Measurements from ENCODE around the gene TTC36.
"Not testable (repeated sequence)": the region's sequence is repeated elsewhere in the genome, so short reads cannot be mapped to it uniquely, and the experiment has no call there.

Gene TTC36

DNA sequence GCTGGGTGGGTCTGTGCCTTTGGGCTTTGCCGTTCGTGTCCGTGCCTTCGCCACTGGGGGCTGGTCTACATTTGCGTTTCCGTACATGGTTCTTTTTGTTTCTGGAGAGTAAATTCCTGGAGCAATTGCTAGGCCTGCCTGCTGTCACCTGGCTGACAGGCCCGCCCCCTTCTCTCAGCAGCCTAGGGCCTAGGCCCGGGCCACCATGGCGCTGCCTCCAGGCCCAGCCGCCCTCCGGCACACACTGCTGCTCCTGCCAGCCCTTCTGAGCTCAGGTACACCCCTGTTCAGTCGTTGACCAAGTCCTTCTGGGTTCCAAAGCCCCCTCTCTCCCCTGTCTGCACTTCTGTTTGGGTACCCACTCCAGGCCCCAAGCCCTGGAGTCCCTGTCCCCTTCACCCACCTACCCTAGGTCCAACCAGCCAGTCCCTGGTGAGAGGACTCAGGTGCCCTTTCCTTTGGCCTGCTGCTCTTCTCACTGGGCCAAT lies 4.4 kb downstream of the TTC36 start:
- no peak for DNase-seq (ENCODE audit: low read depth in 2 of 3, low spot score in 2 of 3)

DNA sequence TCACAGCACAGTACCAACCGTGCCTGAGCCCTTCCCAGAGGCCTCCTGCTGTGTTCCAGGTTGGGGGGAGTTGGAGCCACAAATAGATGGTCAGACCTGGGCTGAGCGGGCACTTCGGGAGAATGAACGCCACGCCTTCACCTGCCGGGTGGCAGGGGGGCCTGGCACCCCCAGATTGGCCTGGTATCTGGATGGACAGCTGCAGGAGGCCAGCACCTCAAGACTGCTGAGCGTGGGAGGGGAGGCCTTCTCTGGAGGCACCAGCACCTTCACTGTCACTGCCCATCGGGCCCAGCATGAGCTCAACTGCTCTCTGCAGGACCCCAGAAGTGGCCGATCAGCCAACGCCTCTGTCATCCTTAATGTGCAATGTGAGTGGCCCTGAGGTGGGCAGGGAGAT lies 4.8 kb downstream of the TTC36 start:
- no peak for DNase-seq (ENCODE audit: low read depth in 2 of 3, low spot score in 2 of 3)

DNA sequence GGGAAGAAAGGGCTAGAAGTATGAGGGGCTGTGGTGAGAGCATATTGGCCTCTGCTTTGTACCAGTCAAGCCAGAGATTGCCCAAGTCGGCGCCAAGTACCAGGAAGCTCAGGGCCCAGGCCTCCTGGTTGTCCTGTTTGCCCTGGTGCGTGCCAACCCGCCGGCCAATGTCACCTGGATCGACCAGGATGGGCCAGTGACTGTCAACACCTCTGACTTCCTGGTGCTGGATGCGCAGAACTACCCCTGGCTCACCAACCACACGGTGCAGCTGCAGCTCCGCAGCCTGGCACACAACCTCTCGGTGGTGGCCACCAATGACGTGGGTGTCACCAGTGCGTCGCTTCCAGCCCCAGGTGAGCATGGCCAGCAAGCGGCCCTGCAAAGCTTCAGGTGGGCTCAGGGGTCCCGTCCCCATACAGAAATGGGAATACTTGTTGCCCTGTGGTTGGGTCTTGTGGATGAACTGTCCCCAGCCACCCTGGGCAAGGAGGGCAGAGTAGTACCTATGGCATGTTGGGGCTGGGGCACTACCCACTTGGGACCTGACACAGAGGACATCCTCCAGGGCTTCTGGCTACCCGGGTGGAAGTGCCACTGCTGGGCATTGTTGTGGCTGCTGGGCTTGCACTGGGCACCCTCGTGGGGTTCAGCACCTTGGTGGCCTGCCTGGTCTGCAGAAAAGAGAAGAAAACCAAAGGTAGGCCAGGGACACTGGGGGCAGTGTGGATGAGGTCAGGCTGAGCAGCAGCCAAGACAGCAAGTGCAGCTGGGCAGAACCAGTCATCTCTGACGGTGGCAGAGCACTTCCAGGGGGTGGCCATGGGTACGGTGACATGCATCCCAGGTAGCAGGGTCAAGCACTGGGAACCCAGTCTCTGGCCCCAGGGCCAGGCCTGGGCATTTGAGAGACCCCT lies 5.8 kb downstream of the TTC36 start:
- no peak for DNase-seq (ENCODE audit: low read depth in 2 of 3, low spot score in 2 of 3)

DNA sequence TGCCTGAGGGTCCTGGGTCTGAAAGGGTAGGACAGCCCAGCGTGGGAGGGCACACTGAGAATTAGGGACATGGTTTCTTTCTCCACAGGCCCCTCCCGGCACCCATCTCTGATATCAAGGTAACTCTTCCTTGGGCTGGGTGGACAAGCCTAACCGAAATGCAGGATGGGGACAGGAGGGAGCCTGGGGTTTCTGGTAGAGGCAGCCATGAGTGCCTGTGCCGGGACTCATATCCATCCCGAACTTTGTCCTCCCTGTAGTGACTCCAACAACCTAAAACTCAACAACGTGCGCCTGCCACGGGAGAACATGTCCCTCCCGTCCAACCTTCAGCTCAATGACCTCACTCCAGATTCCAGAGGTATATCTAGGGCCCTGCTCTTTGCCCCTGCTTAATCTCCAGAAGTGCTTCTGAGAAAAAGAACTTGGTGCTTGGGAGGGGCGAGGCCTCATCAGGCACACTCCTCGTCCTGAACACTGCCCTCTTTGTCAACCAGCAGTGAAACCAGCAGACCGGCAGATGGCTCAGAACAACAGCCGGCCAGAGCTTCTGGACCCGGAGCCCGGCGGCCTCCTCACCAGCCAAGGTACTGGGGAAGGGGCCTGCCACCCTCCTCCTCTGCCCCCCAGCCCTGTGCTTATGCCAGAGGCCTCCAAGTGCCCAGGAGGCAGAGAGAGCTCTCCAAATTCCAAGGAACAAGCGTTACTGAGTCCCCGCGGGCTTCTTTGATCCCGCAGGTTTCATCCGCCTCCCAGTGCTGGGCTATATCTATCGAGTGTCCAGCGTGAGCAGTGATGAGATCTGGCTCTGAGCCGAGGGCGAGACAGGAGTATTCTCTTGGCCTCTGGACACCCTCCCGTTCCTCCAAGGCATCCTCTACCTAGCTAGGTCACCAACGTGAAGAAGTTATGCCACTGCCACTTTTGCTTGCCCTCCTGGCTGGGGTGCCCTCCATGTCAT lies 6.8 kb downstream of the TTC36 start:
- DNase-seq (ENCODE audit: low read depth in 2 of 3, low spot score in 2 of 3) = no peak

DNA sequence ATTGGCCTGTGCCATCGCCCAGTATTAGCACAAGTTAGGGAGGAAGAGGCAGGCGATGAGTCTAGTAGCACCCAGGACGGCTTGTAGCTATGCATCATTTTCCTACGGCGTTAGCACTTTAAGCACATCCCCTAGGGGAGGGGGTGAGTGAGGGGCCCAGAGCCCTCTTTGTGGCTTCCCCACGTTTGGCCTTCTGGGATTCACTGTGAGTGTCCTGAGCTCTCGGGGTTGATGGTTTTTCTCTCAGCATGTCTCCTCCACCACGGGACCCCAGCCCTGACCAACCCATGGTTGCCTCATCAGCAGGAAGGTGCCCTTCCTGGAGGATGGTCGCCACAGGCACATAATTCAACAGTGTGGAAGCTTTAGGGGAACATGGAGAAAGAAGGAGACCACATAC lies 8.0 kb downstream of the TTC36 start:
- DNase-seq (ENCODE audit: low read depth in 2 of 3, low spot score in 2 of 3) = no peak

DNA sequence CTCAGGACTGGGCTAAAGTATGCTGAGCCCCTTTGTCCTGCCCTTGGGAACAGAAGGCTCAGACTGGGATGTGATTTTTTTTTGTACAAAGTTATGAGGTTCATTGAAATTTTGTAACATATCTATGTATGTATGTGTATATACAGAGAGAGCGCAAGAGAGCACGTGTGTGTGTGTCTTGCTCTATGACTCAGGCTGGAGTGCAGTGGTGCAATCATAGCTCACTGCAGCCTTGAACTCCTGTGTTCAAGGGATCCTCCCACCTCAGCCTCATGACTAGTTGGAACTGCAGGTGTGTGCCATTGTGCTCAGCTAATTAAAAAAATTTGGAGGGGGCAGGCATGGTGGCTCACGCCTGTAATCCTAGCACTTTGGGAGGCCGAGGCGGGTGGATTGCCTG lies 9.5 kb downstream of the TTC36 start:
- DNase-seq (ENCODE audit: low read depth in 2 of 3, low spot score in 2 of 3) = no peak

DNA sequence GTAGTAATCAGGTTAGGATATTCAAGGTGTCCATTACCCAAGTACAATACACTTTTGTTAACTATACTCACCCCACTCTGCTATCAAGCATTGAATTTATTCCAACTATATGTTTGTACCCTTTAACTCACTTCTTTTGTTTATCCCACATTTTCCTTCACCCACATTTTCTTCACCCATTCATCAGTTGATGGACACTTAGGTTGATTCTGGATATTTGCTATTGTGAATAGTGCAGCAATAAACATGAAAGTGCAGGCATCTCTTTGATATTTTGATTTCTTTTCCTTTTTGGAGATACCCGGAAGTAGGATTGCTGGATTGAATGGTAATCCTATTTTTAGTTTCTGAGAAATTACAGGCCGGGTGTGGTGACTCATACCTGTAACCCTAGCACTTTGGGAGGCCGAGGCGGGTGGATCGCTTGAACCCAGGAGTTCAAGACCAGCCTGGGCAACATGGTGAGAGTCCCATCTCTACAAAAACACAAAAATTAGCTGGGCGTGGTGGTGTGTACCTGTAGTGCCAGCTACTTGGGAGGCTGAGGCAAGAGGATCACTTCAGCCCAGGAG lies 10.2 kb downstream of the TTC36 start:
- no peak for DNase-seq (ENCODE audit: low read depth in 2 of 3, low spot score in 2 of 3)

DNA sequence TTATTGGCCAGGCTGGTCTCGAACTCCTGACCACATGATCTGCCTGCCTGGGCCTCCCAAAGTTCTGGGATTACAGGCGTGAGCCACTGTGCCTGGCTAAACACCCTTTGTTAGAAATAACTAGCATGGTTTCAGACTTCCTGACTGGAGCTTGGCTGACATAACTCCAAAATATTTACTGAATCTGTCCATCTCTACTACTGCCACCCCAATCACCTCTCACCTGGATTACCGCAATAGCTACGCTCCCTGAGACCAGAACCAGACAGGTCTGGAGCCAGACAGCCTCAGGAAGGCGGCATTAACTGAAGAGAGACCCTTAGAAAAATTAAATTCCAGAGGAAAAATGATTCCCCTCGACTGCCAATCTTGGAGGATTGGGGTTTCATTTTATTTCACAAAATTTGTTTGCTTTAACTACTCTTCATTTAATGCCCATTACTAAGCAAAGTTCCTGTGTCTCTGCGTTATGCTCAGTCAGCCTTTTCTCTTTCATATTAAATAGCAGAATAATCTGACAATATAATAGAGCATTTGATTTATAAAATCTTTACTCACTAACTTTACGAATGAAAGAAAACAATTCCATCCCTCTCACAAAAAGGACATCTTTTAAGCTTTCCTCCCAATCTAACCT lies 16.9 kb downstream of the TTC36 start:
- no peak for DNase-seq (ENCODE audit: low read depth in 2 of 3, low spot score in 2 of 3)

DNA sequence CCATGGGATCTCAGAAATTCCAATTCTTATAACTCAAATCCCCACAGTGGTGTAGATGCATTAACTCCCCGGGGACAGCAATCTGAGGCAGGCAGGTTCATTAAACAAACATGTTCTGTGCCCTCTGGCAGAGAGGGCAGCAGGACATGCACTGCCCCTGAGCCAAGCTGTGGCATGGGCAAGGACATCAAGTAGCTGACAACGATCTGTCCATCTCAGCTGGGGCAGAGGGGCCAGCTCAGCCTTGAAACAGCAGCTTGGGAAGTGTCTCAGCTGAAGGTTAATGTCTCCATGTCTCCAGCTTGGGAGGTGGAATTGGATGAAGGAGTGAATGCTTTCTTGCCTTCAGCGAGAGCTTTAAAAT lies 17.4 kb downstream of the TTC36 start:
- DNase-seq (ENCODE audit: low read depth in 2 of 3, low spot score in 2 of 3) = no peak

DNA sequence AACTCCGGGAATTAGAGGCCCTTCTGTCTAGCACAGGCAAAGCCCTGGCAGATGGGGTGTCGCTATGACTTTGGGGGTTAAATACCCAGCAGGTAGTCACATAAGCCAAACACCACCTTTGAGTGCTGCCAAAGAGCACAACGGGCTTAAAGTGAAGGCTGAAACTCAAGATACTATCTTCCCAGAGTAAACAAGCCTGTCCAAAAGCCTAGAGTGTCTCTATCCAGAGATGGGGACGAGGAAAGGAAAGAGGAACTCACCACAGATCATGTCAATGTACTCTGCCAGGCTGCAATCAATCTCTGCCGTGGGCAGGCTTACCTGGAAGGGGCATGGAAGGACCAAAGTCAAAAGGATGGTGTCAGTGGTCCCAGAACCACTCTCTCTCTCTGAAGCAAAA lies 18.3 kb downstream of the TTC36 start:
- no peak for DNase-seq (ENCODE audit: low read depth in 2 of 3, low spot score in 2 of 3)

DNA sequence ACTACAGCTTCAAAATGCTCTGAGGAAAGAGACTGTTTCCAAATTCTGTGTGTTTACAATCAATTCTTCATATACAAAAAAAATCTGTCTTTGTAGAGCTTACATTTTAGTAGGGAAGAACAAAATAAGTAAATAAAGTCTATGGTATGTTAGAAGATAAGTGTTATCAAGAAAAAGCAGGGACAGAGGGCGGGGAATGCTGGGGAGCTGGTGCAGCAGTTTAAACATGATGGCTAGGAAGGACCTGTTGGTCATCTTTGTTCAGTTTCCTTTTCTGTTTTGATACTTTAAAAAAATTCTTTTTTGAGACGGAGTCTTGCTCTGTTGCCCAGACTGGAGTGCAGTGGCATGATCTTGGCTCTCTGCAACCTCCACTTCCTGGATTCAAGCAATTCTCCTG lies 19.9 kb downstream of the TTC36 start:
- DNase-seq (ENCODE audit: low read depth in 2 of 3, low spot score in 2 of 3) = no peak

DNA sequence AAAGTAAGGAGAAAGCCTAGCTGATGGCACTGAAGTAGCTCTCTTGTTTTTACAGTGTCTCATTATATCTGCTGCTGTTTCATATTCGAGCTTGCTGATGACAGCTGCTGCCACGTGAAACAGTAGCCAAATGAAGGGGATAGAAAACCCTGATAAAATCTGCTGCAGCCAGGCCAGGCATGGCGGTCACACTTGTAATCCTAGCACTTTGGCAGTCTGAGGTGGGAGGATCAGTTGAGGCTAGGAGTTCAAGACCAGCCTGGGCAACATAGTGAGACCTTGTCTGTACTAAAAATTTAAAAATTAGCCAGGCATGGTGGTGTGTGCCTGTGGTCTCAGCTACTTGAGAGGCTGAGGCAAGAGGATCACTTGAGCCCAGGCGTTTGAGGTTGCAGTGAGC lies 25.1 kb downstream of the TTC36 start:
- DNase-seq (ENCODE audit: low read depth in 2 of 3, low spot score in 2 of 3) = no peak

DNA sequence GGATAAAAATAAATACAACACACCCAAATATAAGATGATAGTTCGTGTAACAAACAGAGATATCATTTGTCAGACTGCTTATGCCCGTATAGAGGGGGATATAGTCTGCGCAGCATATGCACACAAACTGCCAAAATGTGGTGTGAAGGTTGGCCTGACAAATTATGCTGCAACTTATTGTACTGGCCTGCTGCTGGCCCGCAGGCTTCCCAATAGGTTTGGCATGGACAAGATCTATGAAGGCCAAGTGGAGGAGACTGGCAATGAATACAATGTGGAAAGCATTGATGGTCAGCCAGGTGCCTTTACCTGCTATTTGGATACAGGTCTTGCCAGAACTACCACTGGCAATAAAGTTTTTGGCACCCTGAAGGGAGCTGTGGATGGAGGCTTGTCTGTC lies 33.5 kb downstream of the TTC36 start:
- no peak for DNase-seq (ENCODE audit: low read depth in 2 of 3, low spot score in 2 of 3)

DNA sequence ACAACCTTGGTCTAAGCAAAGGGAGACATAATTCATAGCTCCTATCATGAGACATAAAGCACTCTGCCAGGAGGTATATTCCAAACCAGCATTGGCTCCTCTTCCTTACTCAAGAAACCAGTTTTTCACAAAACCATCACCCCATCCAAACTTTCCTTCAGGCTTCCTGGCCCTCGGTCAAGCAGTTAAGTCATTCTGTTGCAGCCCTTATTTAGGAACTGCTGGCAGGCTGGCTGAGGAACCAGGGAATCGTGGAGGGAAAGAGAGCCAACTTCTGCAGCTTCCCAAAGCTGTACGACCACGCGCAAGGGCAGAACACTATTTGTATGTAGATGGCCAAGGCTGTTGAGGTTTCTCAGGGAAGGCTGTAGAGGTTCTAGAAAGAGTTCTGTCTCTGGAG lies 37.8 kb downstream of the TTC36 start:
- DNase-seq (ENCODE audit: low read depth in 2 of 3, low spot score in 2 of 3) = no peak

DNA sequence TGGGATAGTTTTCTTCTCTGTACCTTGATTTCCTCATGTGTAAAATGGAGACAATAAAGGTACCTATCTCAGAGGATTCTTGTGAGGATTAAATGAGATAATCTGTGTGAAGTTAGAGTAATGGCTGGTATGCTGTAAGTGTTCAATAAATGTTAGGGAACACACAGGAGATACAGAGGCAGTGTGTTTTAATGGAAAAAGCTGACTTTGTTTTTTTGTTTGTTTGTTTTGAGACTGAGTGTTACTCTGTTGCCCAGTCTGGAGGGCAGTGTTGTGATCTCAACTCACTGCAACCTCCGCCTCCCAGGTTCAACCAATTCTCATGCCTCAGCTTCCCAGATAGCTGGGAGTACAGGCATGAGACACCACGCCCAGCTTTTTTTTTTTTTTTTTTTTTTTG lies 42.4 kb downstream of the TTC36 start:
- DNase-seq (ENCODE audit: low read depth in 2 of 3, low spot score in 2 of 3) = no peak

DNA sequence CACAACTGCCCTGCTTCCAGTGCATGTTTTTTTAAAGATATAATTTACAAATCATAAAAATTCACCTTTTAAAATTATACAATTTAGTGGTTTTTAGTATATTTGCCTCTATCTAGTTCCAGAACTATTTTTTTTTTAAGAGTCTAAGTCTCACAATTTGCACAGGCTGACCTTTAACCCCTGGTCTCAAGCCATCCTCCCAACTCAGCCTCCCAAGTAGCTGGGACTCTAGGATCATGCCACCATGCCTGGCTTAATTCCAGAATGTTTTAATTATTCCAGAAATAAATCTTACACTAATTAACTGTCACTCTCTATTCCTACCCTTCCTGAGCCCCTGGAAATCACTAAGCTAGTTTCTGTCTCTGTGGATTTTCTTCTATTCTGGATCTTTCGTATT lies 43.5 kb downstream of the TTC36 start:
- DNase-seq (ENCODE audit: low read depth in 2 of 3, low spot score in 2 of 3) = no peak

DNA sequence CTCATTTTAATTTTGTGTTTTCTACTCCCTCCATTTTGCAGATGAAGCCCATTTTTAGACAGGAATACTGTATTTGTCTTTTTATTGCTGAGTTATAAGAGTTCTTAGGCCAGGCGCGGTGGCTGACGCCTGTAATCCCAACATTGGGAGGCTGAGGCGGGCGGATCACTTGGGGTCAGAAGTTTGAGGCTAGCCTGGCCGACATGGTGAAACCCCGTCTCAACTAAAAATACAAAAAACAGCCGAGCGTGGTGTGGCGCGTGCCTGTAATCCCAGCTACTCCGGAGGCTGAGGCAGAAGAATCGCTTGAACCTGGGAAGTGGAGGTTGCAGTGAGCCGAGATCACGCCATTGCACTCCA lies 44.4 kb downstream of the TTC36 start:
- not testable (repeated sequence) for DNase-seq (ENCODE audit: low read depth in 2 of 3, low spot score in 2 of 3)

DNA sequence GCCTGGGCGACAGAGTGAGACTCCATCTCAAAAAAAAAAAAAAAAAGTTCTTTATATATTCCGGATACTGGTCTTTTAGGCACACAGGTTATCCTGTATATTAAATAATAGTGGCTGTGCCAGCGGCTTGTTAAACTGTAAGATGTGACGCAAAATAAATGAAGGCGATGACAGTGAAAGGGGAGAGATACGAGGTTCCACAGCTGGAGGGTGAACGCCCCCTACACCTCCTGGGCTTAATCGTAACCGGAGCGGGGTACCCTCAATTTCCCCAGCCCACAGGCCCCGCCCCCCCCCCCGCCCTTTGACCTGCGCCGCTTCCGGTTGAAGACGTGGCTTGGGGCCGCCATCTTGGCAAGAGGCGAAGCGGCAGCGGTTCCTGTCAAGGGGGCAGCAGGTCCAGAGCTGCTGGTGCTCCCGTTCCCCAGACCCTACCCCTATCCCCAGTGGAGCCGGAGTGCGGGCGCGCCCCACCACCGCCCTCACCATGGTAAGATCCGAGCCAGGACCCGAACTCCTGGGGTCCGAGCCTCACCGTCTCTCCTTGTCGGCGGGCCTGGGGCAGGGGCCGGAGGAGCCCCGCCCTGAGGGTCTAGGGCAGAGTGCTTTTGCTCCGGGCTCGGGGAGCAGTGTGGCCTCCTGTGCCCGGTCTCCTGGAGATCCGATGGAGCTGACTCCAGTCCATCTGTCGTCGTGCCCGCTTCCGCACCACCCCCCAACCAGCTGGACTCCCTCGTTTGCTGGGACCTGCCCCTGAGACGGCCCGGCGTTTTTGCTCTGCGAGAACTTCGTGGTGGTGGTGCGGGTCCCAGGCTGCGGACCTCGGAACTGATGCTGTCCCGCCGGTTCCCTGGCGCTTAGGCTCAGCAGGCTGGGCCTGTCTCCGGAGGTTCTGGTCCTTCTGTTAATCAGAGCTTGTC lies 45.0 kb downstream of the TTC36 start, which contains the start of gene ARCN1:
ARCN1 (plus strand) TSS at position 349 of the 920 bp plus-strand sequence; CDS start at position 488, 139 bp downstream.
- peak; percentile 47 to 55 (median 47) for DNase-seq (ENCODE audit: low read depth in 2 of 3, low spot score in 2 of 3)

DNA sequence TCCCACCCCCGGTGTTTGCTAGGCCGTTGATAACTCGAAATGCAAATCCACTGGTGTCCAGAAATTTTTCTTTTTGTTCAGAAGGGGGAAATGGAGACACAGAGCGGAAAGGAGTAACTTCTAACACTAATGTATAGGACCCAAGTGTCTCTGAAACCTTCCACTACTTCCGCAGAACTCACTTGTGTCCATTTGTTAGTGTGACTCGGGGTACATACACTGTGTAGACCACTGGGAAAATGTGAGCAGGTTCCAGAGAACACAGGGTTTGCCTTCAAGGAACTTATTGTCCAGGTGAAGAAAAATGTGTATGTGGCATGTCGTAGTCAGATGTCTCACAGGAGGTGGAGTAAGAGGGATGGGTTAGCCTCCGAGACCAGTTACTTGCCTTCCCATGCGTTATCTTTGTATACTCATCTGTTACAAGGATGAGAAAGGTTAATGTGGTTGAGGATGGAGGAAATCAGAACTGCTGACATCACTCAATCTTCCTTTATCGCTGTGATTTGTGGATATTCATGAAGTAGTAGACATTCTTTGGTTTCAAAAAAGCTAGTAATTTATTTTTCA lies 45.8 kb downstream of the TTC36 start:
- DNase-seq (ENCODE audit: low read depth in 2 of 3, low spot score in 2 of 3) = peak in 1 of 3 experiments; percentile 3

DNA sequence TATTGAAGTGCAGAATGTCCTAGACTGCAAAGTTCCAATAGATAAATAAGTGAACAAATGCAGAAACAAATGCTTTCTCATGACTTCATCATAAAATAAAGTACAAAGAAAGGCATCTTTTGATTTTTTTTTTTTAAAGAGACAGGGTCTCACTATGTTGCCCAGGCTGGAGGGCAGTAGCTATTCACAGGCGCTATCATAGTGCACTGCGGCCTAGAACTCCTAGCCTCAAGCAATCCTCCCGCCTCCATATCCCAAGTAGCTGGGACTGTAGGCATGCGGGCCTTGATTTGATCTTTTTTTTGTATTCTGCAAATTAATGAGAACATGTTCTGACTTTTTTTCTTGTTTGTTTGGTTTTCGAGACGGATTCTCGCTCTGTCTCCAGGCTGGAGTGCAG lies 47.4 kb downstream of the TTC36 start:
- no peak for DNase-seq (ENCODE audit: low read depth in 2 of 3, low spot score in 2 of 3)
